Smooth muscle cell (in vitro differentiated cells): Measurements from ENCODE around the gene TSPAN31. TPM values are rescaled to one million over a fixed set of nuclear protein-coding genes. Genes with fewer than 3 reads are reported as not detected.

Source experiments
- DNase-seq: peaks from one replicate; lab custom pipeline; 2025; ENCODE audit not compliant: unreplicated experiment; lab: John Stamatoyannopoulos, UW
- H2AFZ ChIP-seq: fragments of 200-600 bp; sonication (generic); 2 replicates; pipeline ENCODE4 v1.6.0; 2016; ENCODE audit warnings: antibody characterized with exemption, low read depth, mild to moderate bottlenecking
- H3F3A ChIP-seq: fragments of 200-600 bp; sonication (generic); 2 replicates; pipeline ENCODE4 v1.6.0; 2017; ENCODE audit warnings: antibody characterized with exemption, low read depth
- H3K27ac ChIP-seq: fragments of 200-600 bp; sonication (generic); 2 replicates; pipeline ENCODE4 v1.5.1; 2016; ENCODE audit warnings: low read depth, mild to moderate bottlenecking
- H3K27me3 ChIP-seq: fragments of 200-600 bp; sonication (generic); 2 replicates; pipeline ENCODE4 v1.6.1; 2016; ENCODE audit warnings: low read depth, mild to moderate bottlenecking
- H3K36me3 ChIP-seq: fragments of 200-600 bp; sonication (generic); 2 replicates; pipeline ENCODE4 v1.5.1; 2016; ENCODE audit warnings: low read depth
- H3K4me1 ChIP-seq: fragments of 200-600 bp; sonication (generic); 2 replicates; pipeline ENCODE4 v1.5.1; 2016; ENCODE audit warnings: low read depth
- H3K4me2 ChIP-seq: fragments of 200-600 bp; sonication (generic); 2 replicates; pipeline ENCODE4 v1.6.0; 2016; ENCODE audit warnings: mild to moderate bottlenecking
- H3K4me3 ChIP-seq: fragments of 200-600 bp; sonication (generic); 2 replicates; pipeline ENCODE4 v1.5.1; 2016; ENCODE audit warnings: mild to moderate bottlenecking
- H3K79me2 ChIP-seq: fragments of 200-600 bp; sonication (generic); 2 replicates; pipeline ENCODE4 v1.6.0; 2016; ENCODE audit warnings: low read depth, mild to moderate bottlenecking
- H3K9ac ChIP-seq: fragments of 200-600 bp; sonication (generic); 2 replicates; pipeline ENCODE4 v1.6.0; 2016; ENCODE audit warnings: low read depth
- H3K9me3 ChIP-seq: fragments of 200-600 bp; sonication (generic); replicated peaks from 2 replicates; pipeline ENCODE4 v1.5.1; 2016; ENCODE audit warnings: low read depth
- H4K20me1 ChIP-seq: fragments of 200-600 bp; sonication (generic); 2 replicates; pipeline ENCODE4 v1.6.0; 2016; ENCODE audit warnings: low read depth
- WGBS: methylation state at CpG from one replicate; pipeline ENCODE4 v1.1.7; 2016; ENCODE audit warnings: low lambda C conversion rate; 5-methylcytosine and 5-hydroxymethylcytosine counted together
- polyA plus RNA-seq: library from polyadenylated mRNA; unstranded; fragments of >200 nt; fragmentation: Nextera tagmentation; extraction: Ambion mirVana; gene quantifications from 2 replicates; pipeline ENCODE4 v1.2.1, GENCODE V29; 2016
- total RNA-seq: library from RNA; depleted of rRNA; stranded (reverse); fragments of >200 nt; gene quantifications from 2 replicates; pipeline ENCODE4 v1.2.3, GENCODE V29; 2014
- TF ChIP-seq, protein P1 (sequence below): fragments of 200-600 bp; sonication (generic); IDR thresholded peaks from 2 replicates; pipeline ENCODE4 v1.5.1; 2017; ENCODE audit warnings: borderline replicate concordance, mild to moderate bottlenecking, antibody characterized with exemption; ENCODE audit not compliant: insufficient read depth, poor library complexity, severe bottlenecking

Gene TSPAN31
- total and polyA plus RNA-seq, 2 experiments from 2014 or later: 55.1 to 68.0 TPM

DNA sequence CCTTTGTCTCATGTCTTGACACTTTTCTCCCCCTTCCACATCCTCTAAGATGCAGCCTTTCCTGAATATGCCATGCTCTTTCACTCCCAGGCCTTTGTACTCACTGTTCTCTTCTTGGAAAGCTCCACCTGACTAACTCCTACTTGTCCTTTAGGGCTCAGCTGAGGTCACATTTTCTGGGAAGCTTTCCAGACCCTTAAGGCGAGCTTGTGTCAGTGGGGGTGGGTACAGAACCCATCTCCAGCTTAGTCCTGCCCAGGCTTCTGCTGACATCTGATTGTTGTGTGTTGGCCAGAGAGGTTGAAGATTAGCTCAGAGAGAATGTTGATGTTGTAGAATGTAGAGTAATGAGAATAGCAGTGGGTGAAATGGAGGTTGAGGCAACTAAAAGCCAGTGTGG is 34.9 kb downstream of the TSPAN31 start:
- no peaks in the 10 kb centered on the region for H3K36me3 ChIP-seq
- H3K4me3 ChIP-seq: no peak overlapping the region
- no peaks in the 10 kb centered on the region for H3K27me3 ChIP-seq
- peaks cover 19% of the 10 kb centered on the region for H3K79me2 ChIP-seq
- no peaks in the 10 kb centered on the region for H3F3A ChIP-seq
- no peak overlapping the region for H3K27ac ChIP-seq
- H4K20me1 ChIP-seq: no peaks in the 10 kb centered on the region
- H2AFZ ChIP-seq: no peak overlapping the region
- no peaks in the 10 kb centered on the region for H3K9me3 ChIP-seq
- no peak overlapping the region for H3K4me2 ChIP-seq
- TF ChIP-seq, protein P1, sequence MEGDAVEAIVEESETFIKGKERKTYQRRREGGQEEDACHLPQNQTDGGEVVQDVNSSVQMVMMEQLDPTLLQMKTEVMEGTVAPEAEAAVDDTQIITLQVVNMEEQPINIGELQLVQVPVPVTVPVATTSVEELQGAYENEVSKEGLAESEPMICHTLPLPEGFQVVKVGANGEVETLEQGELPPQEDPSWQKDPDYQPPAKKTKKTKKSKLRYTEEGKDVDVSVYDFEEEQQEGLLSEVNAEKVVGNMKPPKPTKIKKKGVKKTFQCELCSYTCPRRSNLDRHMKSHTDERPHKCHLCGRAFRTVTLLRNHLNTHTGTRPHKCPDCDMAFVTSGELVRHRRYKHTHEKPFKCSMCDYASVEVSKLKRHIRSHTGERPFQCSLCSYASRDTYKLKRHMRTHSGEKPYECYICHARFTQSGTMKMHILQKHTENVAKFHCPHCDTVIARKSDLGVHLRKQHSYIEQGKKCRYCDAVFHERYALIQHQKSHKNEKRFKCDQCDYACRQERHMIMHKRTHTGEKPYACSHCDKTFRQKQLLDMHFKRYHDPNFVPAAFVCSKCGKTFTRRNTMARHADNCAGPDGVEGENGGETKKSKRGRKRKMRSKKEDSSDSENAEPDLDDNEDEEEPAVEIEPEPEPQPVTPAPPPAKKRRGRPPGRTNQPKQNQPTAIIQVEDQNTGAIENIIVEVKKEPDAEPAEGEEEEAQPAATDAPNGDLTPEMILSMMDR: no peak
- WGBS: 91% methylated on average over 1 of the region's 1 CpG
- no peak for DNase-seq
- peaks cover 8% of the 10 kb centered on the region for H3K4me1 ChIP-seq
- no peak overlapping the region for H3K9ac ChIP-seq

DNA sequence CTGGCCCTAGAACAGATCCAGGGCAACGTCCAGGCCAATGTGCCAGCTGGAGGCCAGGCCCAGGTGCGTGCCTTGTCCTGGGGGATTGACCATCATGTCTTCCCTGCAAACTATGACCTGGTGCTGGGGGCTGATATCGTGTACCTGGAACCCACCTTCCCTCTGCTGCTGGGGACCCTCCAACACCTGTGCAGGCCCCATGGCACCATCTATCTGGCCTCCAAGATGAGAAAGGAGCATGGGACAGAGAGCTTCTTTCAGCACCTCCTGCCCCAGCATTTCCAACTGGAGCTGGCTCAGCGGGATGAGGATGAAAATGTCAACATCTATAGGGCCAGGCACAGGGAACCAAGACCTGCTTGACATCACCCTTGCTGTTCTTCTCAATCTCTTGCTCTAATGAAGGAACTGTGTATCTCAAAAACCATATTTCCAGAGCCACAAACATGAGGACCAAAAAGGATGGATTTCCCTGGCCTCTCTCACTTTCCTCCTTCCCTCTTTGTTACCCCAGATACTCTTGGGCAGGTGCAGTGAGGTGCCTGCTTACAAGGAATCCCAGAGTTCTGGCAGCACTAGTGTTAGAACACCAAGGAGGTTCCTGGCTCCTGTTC is 35.6 kb downstream of the TSPAN31 start:
- Histone ChIP-seq H3K4me3 (no peak overlapping the region), H3K36me3 (no peaks in the 10 kb centered on the region), H3K27ac (no peak overlapping the region), H4K20me1 (no peaks in the 10 kb centered on the region), H3K4me1 (peaks cover 8% of the 10 kb centered on the region), H3K9ac (no peak overlapping the region), H2AFZ (no peak overlapping the region), H3K27me3 (no peaks in the 10 kb centered on the region), H3K79me2 (peaks cover 19% of the 10 kb centered on the region), H3K9me3 (no peaks in the 10 kb centered on the region), H3K4me2 (no peak overlapping the region), H3F3A (no peaks in the 10 kb centered on the region)
- WGBS: 92% methylated on average over 4 of the region's 4 CpGs
- TF ChIP-seq, protein P1: no peak
- no peak for DNase-seq

DNA sequence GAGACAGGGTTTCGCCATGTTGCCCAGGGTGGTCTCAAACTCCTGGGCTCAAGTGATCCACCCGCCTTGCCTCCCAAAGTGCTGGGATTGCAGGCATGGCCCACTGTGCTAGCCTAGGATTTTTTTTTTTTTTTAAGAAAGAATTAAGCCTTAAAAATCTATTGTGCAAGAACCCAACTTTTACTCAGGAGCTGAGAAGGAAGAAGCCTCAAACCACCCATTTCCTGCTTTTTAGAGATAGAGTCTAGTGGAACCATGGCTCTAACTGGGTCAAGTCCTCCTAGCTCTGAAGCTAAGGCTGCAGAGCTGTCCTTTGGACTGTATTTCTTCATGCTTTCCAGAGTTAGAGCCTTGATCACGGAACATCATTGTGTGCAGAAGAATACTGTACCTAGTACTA is 36.4 kb downstream of the TSPAN31 start:
- Histone ChIP-seq H3K79me2 (peaks cover 19% of the 10 kb centered on the region), H3F3A (no peaks in the 10 kb centered on the region), H2AFZ (no peak overlapping the region), H3K4me1 (peaks cover 8% of the 10 kb centered on the region), H3K27me3 (no peaks in the 10 kb centered on the region), H3K4me2 (no peak overlapping the region), H3K9me3 (no peaks in the 10 kb centered on the region), H3K9ac (no peak overlapping the region), H3K27ac (no peak overlapping the region), H4K20me1 (no peaks in the 10 kb centered on the region), H3K4me3 (no peak overlapping the region), H3K36me3 (peaks cover 4% of the 10 kb centered on the region)
- TF ChIP-seq, protein P1: no peak
- 96% methylated on average over 3 of the region's 3 CpGs for WGBS
- no peak for DNase-seq

DNA sequence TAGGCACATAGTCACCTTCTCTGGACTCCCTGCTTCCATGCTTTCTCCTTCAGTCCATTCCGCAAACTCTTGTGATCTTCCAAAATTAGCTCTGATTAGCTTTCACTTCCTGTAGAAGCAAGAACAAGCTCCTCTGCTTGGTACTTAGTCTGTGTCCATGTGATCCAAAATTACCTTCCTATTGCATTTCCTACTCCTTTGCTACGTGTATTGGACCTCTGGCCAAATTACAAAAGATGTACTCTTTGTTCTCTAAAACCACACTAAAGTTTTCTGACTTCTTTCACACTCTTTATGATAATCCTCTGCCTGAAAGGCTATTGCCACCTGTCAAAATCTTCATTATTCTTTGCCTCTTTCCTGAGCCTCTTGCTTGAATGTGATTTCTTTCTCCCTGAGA is 37.0 kb downstream of the TSPAN31 start:
- no peak for DNase-seq
- Histone ChIP-seq H3K9me3 (no peaks in the 10 kb centered on the region), H3K4me1 (peaks cover 8% of the 10 kb centered on the region), H3K27me3 (no peaks in the 10 kb centered on the region), H4K20me1 (no peaks in the 10 kb centered on the region), H3K79me2 (peaks cover 19% of the 10 kb centered on the region), H3K9ac (no peak overlapping the region), H3K36me3 (peaks cover 8% of the 10 kb centered on the region), H3K4me3 (no peak overlapping the region), H3F3A (no peaks in the 10 kb centered on the region), H2AFZ (no peak overlapping the region), H3K27ac (no peak overlapping the region), H3K4me2 (no peak overlapping the region)
- 70% methylated on average over 2 of the region's 2 CpGs for WGBS
- TF ChIP-seq, protein P1: no peak
